ENCODE data around the gene NCOA5. TPM values are rescaled to one million over a fixed set of nuclear protein-coding genes. Genes with fewer than 3 reads are reported as not detected.

Gene NCOA5
- total and polyA plus RNA-seq, 10 of the 15 experiments (the other 5 are each of a cell fraction or from before 2014, with no cell fraction given) = 7.7 to 38.1 (median 30.1) TPM

GRCh38 chr20:46060301-46060881, 29.4 kb downstream of the NCOA5 start (continued):
- no peak for TF ChIP-seq ZNF687 (IDR thresholded peaks at IDR 0.05)
- TF ChIP-seq EZH2 (IDR thresholded peaks at IDR 0.05; ENCODE audit: borderline replicate concordance, control insufficient read depth, low read depth, low read length) = no peak
- TF ChIP-seq ZNF592 (IDR thresholded peaks at IDR 0.05) = no peak
- no peak for TF ChIP-seq HSF1 (IDR thresholded peaks at IDR 0.05; ENCODE audit: low read depth, low read length)
- TF ChIP-seq TCF12 (IDR thresholded peaks at IDR 0.05; ENCODE audit: low read depth, low read length) = no peak
- TF ChIP-seq KDM1A (IDR thresholded peaks at IDR 0.05; ENCODE audit: borderline replicate concordance) = no peak
- TF ChIP-seq ETV6 (conservative IDR thresholded peaks at IDR 0.05 in 1 of 2, IDR thresholded peaks at IDR 0.05 in 1 of 2; ENCODE audit: borderline replicate concordance in 1 of 2, low read depth in 1 of 2) = 0 out of 4 replicates have a peak, but pooled peaks of 1 of the 2 experiments have one; percentile 21

Data from GM12878 (cell line).